PC-9 (cell line): ENCODE data around the gene SEZ6L.

Experiments used
- EZH2 ChIP-seq: fragments of 200-600 bp; sonication (generic); IDR thresholded peaks from 2 replicates; pipeline ENCODE4 v1.8.0; 2017; ENCODE audit warnings: antibody characterized with exemption, low read depth
- TF ChIP-seq, protein P1 (sequence below): fragments of 200-600 bp; sonication (generic); conservative IDR thresholded peaks from 2 replicates; pipeline ENCODE4 v1.6.1; 2017; ENCODE audit warnings: mixed run types, antibody characterized with exemption, mild to moderate bottlenecking, moderate library complexity

DNA sequence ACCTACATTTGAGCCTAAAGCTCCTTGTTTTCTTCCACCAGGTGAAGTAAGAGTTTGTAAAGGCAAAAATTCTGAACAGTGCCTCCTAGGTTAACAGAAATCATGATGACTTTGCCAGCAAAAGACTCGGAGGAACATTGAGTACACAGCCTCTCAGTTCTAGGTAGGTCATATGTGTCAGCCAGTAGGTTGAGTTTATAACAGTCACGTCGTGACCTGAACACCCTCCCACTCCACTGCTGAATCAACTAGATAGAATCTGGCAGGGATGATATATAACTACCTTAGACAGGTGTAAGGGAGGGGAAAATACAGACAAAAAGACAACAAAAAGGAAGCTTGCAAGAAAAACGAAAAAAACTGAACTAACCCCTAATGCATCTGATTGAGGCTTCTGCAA lies 247.0 kb downstream of the SEZ6L start:
- TF ChIP-seq, protein P1, sequence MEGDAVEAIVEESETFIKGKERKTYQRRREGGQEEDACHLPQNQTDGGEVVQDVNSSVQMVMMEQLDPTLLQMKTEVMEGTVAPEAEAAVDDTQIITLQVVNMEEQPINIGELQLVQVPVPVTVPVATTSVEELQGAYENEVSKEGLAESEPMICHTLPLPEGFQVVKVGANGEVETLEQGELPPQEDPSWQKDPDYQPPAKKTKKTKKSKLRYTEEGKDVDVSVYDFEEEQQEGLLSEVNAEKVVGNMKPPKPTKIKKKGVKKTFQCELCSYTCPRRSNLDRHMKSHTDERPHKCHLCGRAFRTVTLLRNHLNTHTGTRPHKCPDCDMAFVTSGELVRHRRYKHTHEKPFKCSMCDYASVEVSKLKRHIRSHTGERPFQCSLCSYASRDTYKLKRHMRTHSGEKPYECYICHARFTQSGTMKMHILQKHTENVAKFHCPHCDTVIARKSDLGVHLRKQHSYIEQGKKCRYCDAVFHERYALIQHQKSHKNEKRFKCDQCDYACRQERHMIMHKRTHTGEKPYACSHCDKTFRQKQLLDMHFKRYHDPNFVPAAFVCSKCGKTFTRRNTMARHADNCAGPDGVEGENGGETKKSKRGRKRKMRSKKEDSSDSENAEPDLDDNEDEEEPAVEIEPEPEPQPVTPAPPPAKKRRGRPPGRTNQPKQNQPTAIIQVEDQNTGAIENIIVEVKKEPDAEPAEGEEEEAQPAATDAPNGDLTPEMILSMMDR, result no peak
- TF ChIP-seq EZH2, result no peak
